GM21619 (cell line): ENCODE results near the gene NTMT2.
"Not testable (repeated sequence)": the region's sequence is repeated elsewhere in the genome, so short reads cannot be mapped to it uniquely, and the experiment has no call there.

Experiments
- ATAC-seq: cut with Tn5 transposase; IDR thresholded peaks from one replicate; pipeline ENCODE4 v1.9.1; 2021; ENCODE audit not compliant: unreplicated experiment

The NTMT2 gene

GRCh38 chr1:170156594-170156993 lies 10.8 kb downstream of the NTMT2 start:
- ATAC-seq = no peak

GRCh38 chr1:170157820-170158219 lies 12.1 kb downstream of the NTMT2 start:
- ATAC-seq = no peak

- ATAC-seq = no peak
Measured at GRCh38 chr1:170162459-170163246, 16.9 kb downstream of the NTMT2 start.

- ATAC-seq = no peak
Measured at GRCh38 chr1:170164103-170164763, 18.5 kb downstream of the NTMT2 start.

GRCh38 chr1:170166518-170167180 lies 20.9 kb downstream of the NTMT2 start:
- no peak for ATAC-seq

- ATAC-seq = no peak
Measured at GRCh38 chr1:170168265-170168664, 22.5 kb downstream of the NTMT2 start.

GRCh38 chr1:170170513-170170912 lies 24.8 kb downstream of the NTMT2 start:
- not testable (repeated sequence) for ATAC-seq

GRCh38 chr1:170174395-170174794 lies 28.6 kb downstream of the NTMT2 start:
- ATAC-seq = no peak

- no peak for ATAC-seq
Measured at GRCh38 chr1:170175041-170175440, 29.3 kb downstream of the NTMT2 start.

GRCh38 chr1:170175484-170175883 lies 29.7 kb downstream of the NTMT2 start:
- ATAC-seq = no peak

- no peak for ATAC-seq
Measured at GRCh38 chr1:170176772-170177171, 31.0 kb downstream of the NTMT2 start.

- ATAC-seq = no peak
Measured at GRCh38 chr1:170182442-170182841, 36.7 kb downstream of the NTMT2 start.

- no peak for ATAC-seq
Measured at GRCh38 chr1:170192546-170192945, 46.8 kb downstream of the NTMT2 start.

- no peak for ATAC-seq
Measured at GRCh38 chr1:170194451-170194850, 48.7 kb downstream of the NTMT2 start.

GRCh38 chr1:170196490-170197236 lies 50.9 kb downstream of the NTMT2 start:
- ATAC-seq = no peak

GRCh38 chr1:170198090-170198489 lies 52.3 kb downstream of the NTMT2 start:
- ATAC-seq = no peak

GRCh38 chr1:170198584-170198983 lies 52.8 kb downstream of the NTMT2 start:
- no peak for ATAC-seq

- no peak for ATAC-seq
Measured at GRCh38 chr1:170200161-170200560, 54.4 kb downstream of the NTMT2 start.

- no peak for ATAC-seq
Measured at GRCh38 chr1:170200621-170201397, 55.0 kb downstream of the NTMT2 start.

GRCh38 chr1:170203693-170204092 lies 57.9 kb downstream of the NTMT2 start:
- ATAC-seq = no peak
